GM10248 (cell line): ENCODE results near the gene PRKCD.
"Not testable (repeated sequence)": the region's sequence is repeated elsewhere in the genome, so short reads cannot be mapped to it uniquely, and the experiment has no call there.

Experiments used
- CTCF ChIA-PET: fragments of 300-600 bp; sonication (Branson Sonifier 250); formaldehyde crosslinking; extraction: SDS; loops from one replicate; lab custom pipeline; 2021; ENCODE audit warnings: antibody characterized with exemption; lab: Yijun Ruan, JAX
- POLR2A ChIA-PET: fragments of 350-650 bp; sonication (Branson Sonifier 250); formaldehyde crosslinking; extraction: SDS; loops from one replicate; lab custom pipeline; 2020; ENCODE audit warnings: antibody characterized with exemption; lab: Yijun Ruan, JAX
- DNase-seq: peaks from one replicate; pipeline ENCODE4 v3.0.0; 2012; ENCODE audit errors: extremely low spot score
- CTCF ChIP-seq: IDR thresholded peaks from 2 replicates; pipeline ENCODE4 v1.5.1; 2012; ENCODE audit warnings: mild to moderate bottlenecking, low read depth; ENCODE audit errors: extremely low read depth, missing control alignments, control extremely low read depth

The PRKCD gene

GRCh38 chr3:53149006-53149690, 11.9 kb upstream of the PRKCD start:
- CTCF ChIA-PET, result interaction anchor here (1.3 to 2.6 kb wide), 4 partner anchors 10 to 46 kb away, joined by 3 to 16 read pairs (median 9); partner anchors contain the start of gene PRKCD
- no peak for TF ChIP-seq CTCF
- POLR2A ChIA-PET, result no interaction called here
- DNase-seq, result no peak

GRCh38 chr3:53149699-53150098, 11.3 kb upstream of the PRKCD start:
- no peak for DNase-seq
- ChIA-PET CTCF (interaction anchor here (0.9 to 2.1 kb wide), 5 partner anchors 8 to 45 kb away, joined by 3 to 6 read pairs (median 3); partner anchors contain the start of gene PRKCD), POLR2A (no interaction called here)
- TF ChIP-seq CTCF, result no peak

GRCh38 chr3:53150247-53151085, 10.5 kb upstream of the PRKCD start:
- POLR2A ChIA-PET, result no interaction called here
- TF ChIP-seq CTCF, result no peak
- no peak for DNase-seq
- CTCF ChIA-PET, result interaction anchor here (0.7 to 2.1 kb wide), 6 partner anchors 9 to 44 kb away, joined by 3 to 6 read pairs (median 3); partner anchors contain the start of gene PRKCD

- POLR2A ChIA-PET, DNase-seq: not testable (repeated sequence)
- CTCF ChIA-PET, result interaction anchor here (0.7 to 2.1 kb wide), 2 partner anchors 14 to 37 kb away, joined by 3 to 5 read pairs; no protein-coding TSS in a partner anchor
Measured at GRCh38 chr3:53151086-53151438, 9.9 kb upstream of the PRKCD start.

- ChIA-PET CTCF (interaction anchor here (2.1 kb wide), 1 partner anchor 38 kb away, joined by 5 read pairs; no protein-coding TSS in a partner anchor), POLR2A (interaction anchor here (0.6 kb wide), 1 partner anchor 129 kb away, joined by 5 read pairs; no protein-coding TSS in a partner anchor)
- DNase-seq, result no peak
- TF ChIP-seq CTCF, result no peak
Measured at GRCh38 chr3:53151465-53151864, 9.5 kb upstream of the PRKCD start.

GRCh38 chr3:53151870-53152660, 8.9 kb upstream of the PRKCD start:
- TF ChIP-seq CTCF, result no peak
- CTCF ChIA-PET, result interaction anchor here (1.0 kb wide), 1 partner anchor 18 kb away, joined by 3 read pairs; no protein-coding TSS in a partner anchor
- POLR2A ChIA-PET, result interaction anchor here (0.6 kb wide), 1 partner anchor 128 kb away, joined by 5 read pairs; no protein-coding TSS in a partner anchor
- DNase-seq, result no peak
